Activated naive CD4-positive, alpha-beta T cell treated with anti-CD3 and anti-CD28 coated beads, Interleukin-2, amount 50 U/mL, for 24 hours (primary cell): ENCODE results near the gene TDRD10.
"Not testable (repeated sequence)": the region's sequence is repeated elsewhere in the genome, so short reads cannot be mapped to it uniquely, and the experiment has no call there.

ENCODE experiments used
- H3K27ac Mint-ChIP-seq: one replicate; pipeline ENCODE4 v1.8.0; 2021; ENCODE audit warnings: mild to moderate bottlenecking, mixed read lengths
- H3K27me3 Mint-ChIP-seq: one replicate; pipeline ENCODE4 v1.8.0; 2021; ENCODE audit warnings: mixed read lengths
- H3K36me3 Mint-ChIP-seq: one replicate; pipeline ENCODE4 v1.8.0; 2021; ENCODE audit warnings: mixed read lengths
- H3K4me1 Mint-ChIP-seq: one replicate; pipeline ENCODE4 v1.8.0; 2021; ENCODE audit warnings: mixed read lengths
- H3K4me3 Mint-ChIP-seq: one replicate; pipeline ENCODE4 v1.8.0; 2021; ENCODE audit warnings: mild to moderate bottlenecking, mixed read lengths
- H3K9me3 Mint-ChIP-seq: one replicate; pipeline ENCODE4 v1.8.0; 2021; ENCODE audit warnings: mixed read lengths

TDRD10 gene

GRCh38 chr1:154469844-154470560 is 32.0 kb upstream of the TDRD10 start:
- no peak overlapping the region for H3K27ac Mint-ChIP-seq

DNA sequence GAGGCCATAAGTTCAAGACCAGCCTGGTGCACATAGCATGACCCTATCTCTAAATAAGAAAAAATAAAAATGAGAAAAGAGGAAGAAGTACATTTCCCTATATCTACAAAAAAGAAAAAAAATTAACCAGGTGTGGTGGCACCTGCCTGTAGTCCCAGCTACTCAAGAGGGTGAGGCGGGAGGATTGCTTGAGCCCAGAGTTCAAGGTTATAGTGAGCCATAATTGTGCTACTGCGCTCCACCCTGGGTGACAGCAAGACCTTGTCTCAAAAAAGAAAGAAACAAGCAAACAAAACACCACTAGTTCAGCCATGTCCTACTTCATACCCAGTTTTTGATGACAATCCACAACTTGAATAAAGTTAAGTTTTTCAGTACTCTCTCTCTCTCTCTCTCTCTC is 30.7 kb upstream of the TDRD10 start:
- Mint-ChIP-seq H3K36me3 (no peaks in the 10 kb centered on the region), H3K9me3 (no peaks in the 10 kb centered on the region)

More at GRCh38 chr1:154469844-154470560, 32.0 kb upstream of the TDRD10 start:
- H3K4me3 Mint-ChIP-seq = no peak overlapping the region
- H3K4me1 Mint-ChIP-seq = peaks cover 46% of the 10 kb centered on the region
- no peaks in the 10 kb centered on the region for H3K36me3 Mint-ChIP-seq
- H3K9me3 Mint-ChIP-seq = no peaks in the 10 kb centered on the region
- no peaks in the 10 kb centered on the region for H3K27me3 Mint-ChIP-seq

DNA sequence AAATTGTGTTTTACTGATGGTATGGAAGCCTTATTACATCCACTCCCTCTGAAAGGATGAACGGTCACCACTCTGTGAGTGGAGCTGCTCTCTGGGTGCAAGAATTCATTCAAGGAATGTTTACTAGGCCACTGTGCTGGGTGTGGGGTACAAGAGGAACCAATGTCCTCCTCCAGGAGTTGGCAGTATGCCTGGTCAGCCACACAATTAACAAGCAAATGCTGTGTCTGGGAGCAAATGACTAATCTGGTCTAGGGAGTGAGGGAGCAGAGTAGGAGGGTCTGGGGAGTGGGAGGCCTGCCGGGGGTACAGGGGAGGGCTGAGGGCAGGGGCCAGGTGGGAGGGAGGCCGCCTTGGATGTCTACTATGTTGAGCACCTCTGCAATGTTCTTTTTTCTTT is 27.2 kb upstream of the TDRD10 start:
- H3K4me3 Mint-ChIP-seq = no peak overlapping the region
- no peaks in the 10 kb centered on the region for H3K27me3 Mint-ChIP-seq
- no peaks in the 10 kb centered on the region for H3K9me3 Mint-ChIP-seq
- H3K27ac Mint-ChIP-seq = no peak overlapping the region
- peaks cover 19% of the 10 kb centered on the region for H3K4me1 Mint-ChIP-seq
- H3K36me3 Mint-ChIP-seq = no peaks in the 10 kb centered on the region

More for the DNA sequence above, 30.7 kb upstream of the TDRD10 start:
- Mint-ChIP-seq H3K4me1 (peaks cover 33% of the 10 kb centered on the region), H3K4me3 (no peak overlapping the region), H3K27me3 (no peaks in the 10 kb centered on the region), H3K27ac (peak overlapping the region; percentile 76)

GRCh38 chr1:154476791-154477190 is 25.2 kb upstream of the TDRD10 start:
- no peaks in the 10 kb centered on the region for H3K27me3 Mint-ChIP-seq
- H3K27ac Mint-ChIP-seq = no peak overlapping the region
- no peaks in the 10 kb centered on the region for H3K9me3 Mint-ChIP-seq
- no peaks in the 10 kb centered on the region for H3K36me3 Mint-ChIP-seq
- no peak overlapping the region for H3K4me3 Mint-ChIP-seq
- H3K4me1 Mint-ChIP-seq = peaks cover 19% of the 10 kb centered on the region

DNA sequence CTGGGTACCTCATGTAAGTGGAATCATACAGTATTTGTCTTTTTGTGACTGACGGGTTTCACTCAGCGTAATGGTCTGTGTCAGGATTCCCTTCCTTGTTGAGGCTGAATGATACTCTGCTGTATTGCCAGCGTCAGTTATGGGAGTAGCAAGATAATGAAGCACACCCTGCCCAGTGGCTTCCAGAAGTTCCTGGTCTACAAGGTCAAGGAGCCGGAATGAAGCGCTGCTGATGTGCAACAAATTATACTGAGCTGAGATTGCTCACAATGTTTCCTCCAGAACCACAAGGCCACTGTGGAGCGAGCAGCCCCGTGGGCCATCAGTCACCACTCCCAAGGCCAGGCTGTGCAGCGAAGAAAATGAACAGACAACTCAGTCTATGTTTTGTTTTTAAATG is 24.0 kb upstream of the TDRD10 start:
- Mint-ChIP-seq H3K4me1 (peaks cover 19% of the 10 kb centered on the region), H3K9me3 (no peaks in the 10 kb centered on the region), H3K4me3 (no peak overlapping the region), H3K36me3 (no peaks in the 10 kb centered on the region), H3K27ac (peak overlapping the region; percentile 23), H3K27me3 (no peaks in the 10 kb centered on the region)

DNA sequence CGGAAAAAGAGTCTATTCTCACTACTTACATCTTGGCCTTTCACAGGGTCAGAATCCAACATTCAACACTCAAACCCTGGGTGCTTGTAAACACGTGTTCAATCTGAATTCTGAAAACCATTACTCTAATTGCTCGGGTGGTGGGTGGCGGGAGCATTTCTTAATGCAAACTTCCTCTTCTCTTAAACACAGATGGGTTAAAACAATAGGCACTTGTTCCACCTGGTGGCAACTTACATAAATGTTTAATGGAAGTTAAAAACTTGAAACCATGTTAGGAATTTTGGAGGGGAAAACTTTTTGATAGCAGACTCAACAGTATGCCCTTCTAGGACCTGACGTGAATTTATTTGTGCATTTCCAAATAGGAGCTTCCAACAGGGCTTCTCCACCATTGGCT is 23.4 kb upstream of the TDRD10 start:
- peaks cover 2% of the 10 kb centered on the region for H3K27me3 Mint-ChIP-seq
- peak overlapping the region; percentile 87 for H3K27ac Mint-ChIP-seq
- peak overlapping the region; percentile 24 for H3K4me3 Mint-ChIP-seq
- peaks cover 19% of the 10 kb centered on the region for H3K4me1 Mint-ChIP-seq
- H3K9me3 Mint-ChIP-seq = no peaks in the 10 kb centered on the region
- H3K36me3 Mint-ChIP-seq = no peaks in the 10 kb centered on the region

- Mint-ChIP-seq H3K9me3 (no peaks in the 10 kb centered on the region), H3K4me3 (no peak overlapping the region), H3K4me1 (peaks cover 19% of the 10 kb centered on the region), H3K27ac (no peak overlapping the region), H3K27me3 (peaks cover 2% of the 10 kb centered on the region), H3K36me3 (no peaks in the 10 kb centered on the region)
These were observed 22.1 kb upstream of the TDRD10 start for GRCh38 chr1:154479764-154480421.

DNA sequence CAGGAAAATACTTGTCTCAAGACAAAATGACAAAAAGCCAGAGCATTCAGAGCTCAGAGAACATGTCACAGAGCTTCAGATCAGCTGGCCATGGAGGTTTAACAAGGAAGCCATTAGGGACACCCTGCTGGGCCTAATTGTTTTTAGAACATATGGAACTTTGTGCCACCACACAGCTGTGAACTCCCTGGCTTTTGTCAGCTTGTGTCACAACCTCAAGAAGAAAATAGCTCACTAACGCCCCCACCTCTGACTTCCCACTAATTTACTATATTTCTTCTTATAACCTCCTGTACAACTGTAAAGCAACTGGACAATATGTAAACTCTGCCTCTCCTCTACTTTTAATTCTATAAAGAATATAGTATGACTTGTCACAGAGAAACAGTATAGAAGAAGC is 21.0 kb upstream of the TDRD10 start:
- Mint-ChIP-seq H3K27ac (no peak overlapping the region), H3K9me3 (no peaks in the 10 kb centered on the region), H3K4me1 (peaks cover 19% of the 10 kb centered on the region), H3K27me3 (peaks cover 2% of the 10 kb centered on the region), H3K4me3 (no peak overlapping the region), H3K36me3 (no peaks in the 10 kb centered on the region)

DNA sequence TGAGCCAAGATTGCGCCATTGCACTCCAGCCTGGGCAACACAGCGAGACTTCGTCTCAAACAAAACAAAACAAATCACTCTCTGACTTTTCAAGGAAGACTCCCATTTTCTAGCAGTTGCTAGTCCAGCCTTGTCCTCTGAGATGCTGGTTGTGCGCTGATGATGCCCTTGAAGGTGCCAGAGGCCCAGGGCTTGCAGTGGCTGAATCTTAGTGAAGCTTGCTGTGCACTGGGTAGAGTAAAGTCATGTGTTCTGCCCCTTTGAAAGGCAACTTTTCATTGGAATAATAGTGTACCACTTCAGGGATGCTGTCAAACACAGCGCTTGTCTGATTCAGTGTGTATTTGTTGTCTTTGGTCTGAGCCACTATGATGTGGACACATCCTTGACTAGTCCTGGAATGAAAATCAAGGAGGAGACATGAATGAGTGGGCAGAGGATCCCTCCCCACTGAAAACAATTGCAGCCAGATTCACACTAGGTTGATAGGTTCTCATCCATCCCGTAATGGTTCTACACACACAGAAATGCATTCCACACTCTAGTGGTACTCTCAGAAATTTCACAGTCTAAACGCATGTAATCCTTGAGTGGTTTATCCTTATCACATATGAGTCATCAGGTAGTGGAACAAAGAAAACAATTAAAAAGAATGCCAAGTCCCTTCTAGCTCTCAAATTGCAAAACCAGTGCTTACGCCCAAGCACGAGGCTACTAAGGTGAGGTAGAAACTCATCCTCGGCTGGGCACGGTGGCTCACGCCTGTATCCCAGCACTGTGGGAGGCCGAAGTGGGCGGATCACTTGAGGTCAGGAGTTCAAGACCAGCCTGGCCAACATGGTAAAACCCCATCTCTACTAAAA is 17.8 kb upstream of the TDRD10 start:
- H3K27me3 Mint-ChIP-seq = peaks cover 2% of the 10 kb centered on the region
- no peaks in the 10 kb centered on the region for H3K36me3 Mint-ChIP-seq
- H3K4me1 Mint-ChIP-seq = no peaks in the 10 kb centered on the region
- no peak overlapping the region for H3K4me3 Mint-ChIP-seq
- H3K27ac Mint-ChIP-seq = no peak overlapping the region
- no peaks in the 10 kb centered on the region for H3K9me3 Mint-ChIP-seq

DNA sequence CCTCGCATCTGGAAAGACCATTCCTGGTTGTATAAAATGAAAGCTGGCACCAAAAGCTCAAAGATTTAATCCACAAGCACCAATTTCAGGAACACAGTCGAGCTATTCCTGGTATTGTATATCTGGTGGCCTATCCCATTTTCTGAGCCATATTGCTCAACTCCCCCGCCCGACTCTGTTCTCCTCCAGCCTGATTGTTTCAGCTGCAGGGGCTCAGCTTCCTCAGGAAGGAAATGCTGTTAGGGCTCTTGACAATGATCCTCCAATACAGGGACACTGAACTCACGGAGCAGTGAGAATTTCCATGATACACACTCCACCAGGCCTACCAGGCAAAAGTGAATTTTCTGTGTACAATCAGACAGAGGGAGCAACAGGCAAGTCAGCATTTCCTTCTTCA is 16.9 kb upstream of the TDRD10 start:
- no peaks in the 10 kb centered on the region for H3K9me3 Mint-ChIP-seq
- peaks cover 2% of the 10 kb centered on the region for H3K27me3 Mint-ChIP-seq
- H3K27ac Mint-ChIP-seq = no peak overlapping the region
- no peaks in the 10 kb centered on the region for H3K36me3 Mint-ChIP-seq
- H3K4me1 Mint-ChIP-seq = no peaks in the 10 kb centered on the region
- H3K4me3 Mint-ChIP-seq = no peak overlapping the region

DNA sequence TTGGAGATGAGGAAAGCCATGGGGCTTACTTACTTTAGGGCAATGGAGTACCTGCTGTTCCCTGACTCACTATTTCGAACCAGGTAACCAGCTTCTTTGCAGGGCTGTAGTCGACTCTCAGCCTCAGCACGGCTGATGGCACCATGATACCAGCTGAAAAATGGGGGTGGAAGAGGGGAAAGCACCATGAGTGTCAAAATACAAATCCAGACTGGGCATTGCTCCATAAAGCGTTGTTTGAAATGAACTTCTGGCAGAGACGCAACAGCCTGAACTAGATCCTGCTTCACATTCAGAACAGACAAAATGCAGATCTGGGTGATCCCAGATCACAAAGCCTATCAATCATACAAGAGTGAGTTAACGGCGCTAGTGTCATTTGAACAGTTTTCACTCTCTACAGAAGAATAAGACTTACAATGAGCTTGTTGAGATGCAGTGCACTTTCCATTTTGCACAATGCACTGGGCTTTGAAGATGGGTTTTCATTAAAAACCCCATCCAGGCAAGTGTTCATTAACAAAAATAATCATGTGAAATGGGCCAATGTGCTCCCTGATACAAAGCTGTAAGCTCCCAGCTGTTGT is 16.0 kb upstream of the TDRD10 start:
- H3K36me3 Mint-ChIP-seq = no peaks in the 10 kb centered on the region
- no peaks in the 10 kb centered on the region for H3K9me3 Mint-ChIP-seq
- peaks cover 2% of the 10 kb centered on the region for H3K27me3 Mint-ChIP-seq
- no peak overlapping the region for H3K4me3 Mint-ChIP-seq
- no peak overlapping the region for H3K27ac Mint-ChIP-seq
- no peaks in the 10 kb centered on the region for H3K4me1 Mint-ChIP-seq

GRCh38 chr1:154486756-154487155 is 15.3 kb upstream of the TDRD10 start:
- H3K36me3 Mint-ChIP-seq, H3K27me3 Mint-ChIP-seq, H3K4me3 Mint-ChIP-seq, H3K9me3 Mint-ChIP-seq, H3K4me1 Mint-ChIP-seq, H3K27ac Mint-ChIP-seq: not testable (repeated sequence)

DNA sequence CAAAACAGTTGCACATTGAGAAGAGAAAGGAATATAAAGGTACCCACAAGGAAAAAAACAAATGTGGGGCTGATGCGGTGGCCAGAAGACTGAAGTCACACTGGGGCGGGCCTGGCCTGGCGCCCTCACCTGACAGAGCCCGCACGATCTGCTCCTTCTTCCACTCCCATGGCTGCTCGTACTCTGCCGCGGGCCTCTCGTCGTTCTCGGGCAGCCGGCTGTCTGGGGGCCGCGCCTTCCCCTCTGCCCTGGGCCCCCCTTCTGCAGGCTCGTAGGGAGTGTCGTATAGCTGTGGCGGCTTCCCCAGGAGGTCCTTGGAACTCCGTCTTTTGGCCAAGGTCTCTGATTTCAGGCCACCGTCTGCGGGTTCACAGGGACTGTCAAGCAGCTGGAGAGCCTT is 13.1 kb upstream of the TDRD10 start:
- Mint-ChIP-seq H3K4me3 (no peak overlapping the region), H3K27ac (no peak overlapping the region), H3K27me3 (no peaks in the 10 kb centered on the region), H3K4me1 (peaks cover 24% of the 10 kb centered on the region), H3K9me3 (no peaks in the 10 kb centered on the region), H3K36me3 (no peaks in the 10 kb centered on the region)

GRCh38 chr1:154489695-154490274 is 12.2 kb upstream of the TDRD10 start:
- H3K4me3 Mint-ChIP-seq = no peak overlapping the region
- no peaks in the 10 kb centered on the region for H3K36me3 Mint-ChIP-seq
- H3K9me3 Mint-ChIP-seq = no peaks in the 10 kb centered on the region
- peaks cover 26% of the 10 kb centered on the region for H3K4me1 Mint-ChIP-seq
- no peaks in the 10 kb centered on the region for H3K27me3 Mint-ChIP-seq
- no peak overlapping the region for H3K27ac Mint-ChIP-seq

DNA sequence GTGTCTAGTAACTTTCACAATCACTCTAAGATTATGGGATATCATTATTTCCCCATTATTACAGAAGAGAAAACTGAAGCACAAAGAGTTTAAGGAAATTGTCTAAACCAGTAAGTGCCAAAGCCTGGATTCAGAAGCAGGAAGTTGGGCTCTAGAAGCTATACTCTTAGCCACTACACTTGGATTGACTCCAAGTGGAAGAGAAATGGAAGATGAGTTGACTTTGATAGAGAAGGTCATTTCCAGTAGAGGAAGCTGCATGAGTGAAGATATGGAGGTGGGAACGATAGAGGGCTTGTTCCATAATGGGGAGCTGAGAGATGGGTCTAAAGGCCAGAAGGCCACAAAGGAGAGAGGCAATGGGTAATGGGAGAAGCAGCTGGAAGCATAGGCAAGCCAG is 11.7 kb upstream of the TDRD10 start:
- H3K9me3 Mint-ChIP-seq = no peaks in the 10 kb centered on the region
- H3K4me1 Mint-ChIP-seq = peaks cover 27% of the 10 kb centered on the region
- H3K27me3 Mint-ChIP-seq = no peaks in the 10 kb centered on the region
- no peak overlapping the region for H3K4me3 Mint-ChIP-seq
- H3K27ac Mint-ChIP-seq = no peak overlapping the region
- H3K36me3 Mint-ChIP-seq = no peaks in the 10 kb centered on the region
